Measurements from ENCODE around the gene TAS2R20.

DNA sequence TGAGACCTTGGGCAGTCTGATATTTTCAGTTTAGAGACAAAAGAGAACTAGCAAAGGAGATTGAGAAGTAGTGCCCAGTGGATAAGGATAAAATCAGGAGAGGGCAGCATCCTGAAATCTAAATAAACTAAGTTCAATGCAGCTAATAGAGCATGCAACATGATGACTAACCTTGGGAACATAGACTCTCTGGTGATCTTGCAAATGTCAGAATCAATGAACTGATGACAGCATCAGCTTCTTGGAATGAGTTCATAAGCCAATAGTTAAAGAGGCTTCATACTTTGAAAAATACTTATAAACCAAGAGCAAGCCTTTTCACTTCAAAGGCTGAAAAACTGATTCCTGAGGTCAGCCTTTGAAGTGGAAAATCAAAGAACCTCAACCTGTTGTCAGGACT lies 16.1 kb upstream of the TAS2R20 start:
- TF ChIP-seq TARDBP (IDR thresholded peaks at IDR 0.05) (no peak), BHLHE40 (IDR thresholded peaks at IDR 0.05; ENCODE audit: borderline replicate concordance) (no peak), SUZ12 (IDR thresholded peaks at IDR 0.05) (no peak), HDGF (IDR thresholded peaks at IDR 0.05; ENCODE audit: borderline replicate concordance) (no peak), FOXM1 (IDR thresholded peaks at IDR 0.05; ENCODE audit: borderline replicate concordance) (no peak), SP1 (IDR thresholded peaks at IDR 0.05) (no peak), NFRKB (IDR thresholded peaks at IDR 0.05) (no peak), CTBP1 (IDR thresholded peaks at IDR 0.05; ENCODE audit: borderline replicate concordance) (no peak)

Data from HEK293T (cell line).